Right ventricle myocardium inferior (tissue), 1 donor: ENCODE data around the gene MIA. TPM values are rescaled to one million over a fixed set of nuclear protein-coding genes. Genes with fewer than 3 reads are reported as not detected.
"Not testable (repeated sequence)": the region's sequence is repeated elsewhere in the genome, so short reads cannot be mapped to it uniquely, and the experiment has no call there.

Experiments
- ATAC-seq: fragments of 200-7000 bp; cut with Tn5 transposase; one replicate; pipeline ENCODE4 v1.9.1; 2020; ENCODE audit warnings: mild to moderate bottlenecking, moderate library complexity
- DNase-seq: peaks from one replicate; pipeline ENCODE4 v3.0.0; 2021; ENCODE audit errors: missing footprints
- intact Hi-C: fragments of 100-400 bp; cut with DNase I; formaldehyde crosslinking; loops from one replicate; pipeline ENCODE4 v1.11.0; 2022
- total RNA-seq: library from RNA; stranded (reverse); fragmentation: NEBNext Ultra II Directional; extraction: Animal tissue kit (Norgen Biotek cat#: 25700); gene quantifications from one replicate; pipeline ENCODE4 v1.2.1, GENCODE V29; 2021
- donor health status: DM: no; HTN: yes; CAD: no; lungs with severe emphysema.

Gene MIA
- total RNA-seq, 1 donor from 2014 or later = not detected

DNA sequence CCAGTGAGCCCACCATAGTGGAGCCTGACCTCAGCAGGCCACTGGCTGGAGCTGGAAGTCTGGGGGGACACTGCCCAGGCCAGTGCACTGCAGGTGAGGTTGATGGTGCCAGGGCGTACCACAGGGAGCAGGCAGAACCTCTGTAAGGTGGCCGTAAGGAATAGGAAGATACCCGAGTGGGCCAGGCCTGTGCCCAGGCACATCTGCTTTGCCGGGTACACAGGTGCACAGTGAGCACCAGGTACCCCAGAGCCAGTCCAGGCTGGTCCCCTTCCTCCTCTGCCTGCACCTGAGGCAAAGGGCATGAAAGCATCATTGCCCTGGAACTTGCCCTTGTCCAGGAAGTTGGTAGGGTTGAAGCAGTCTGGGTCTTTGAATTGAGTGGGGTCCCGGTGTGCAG lies 33.2 kb downstream of the MIA start:
- intact Hi-C loops = loop anchor here (5.0 kb wide), 1 partner anchor 146 kb away; no protein-coding TSS in a partner anchor
- DNase-seq (no peak), ATAC-seq (no peak)

GRCh38 chr19:40809358-40810086 lies 34.2 kb downstream of the MIA start:
- no peak for ATAC-seq
- intact Hi-C loops = loop anchor here (5.0 to 10.0 kb wide), 2 partner anchors 147 to 325 kb away; no protein-coding TSS in a partner anchor

GRCh38 chr19:40810160-40810559 lies 34.8 kb downstream of the MIA start:
- DNase-seq (no peak), ATAC-seq (no peak)
- intact Hi-C loops = loop anchor here (10.0 kb wide), 1 partner anchor 325 kb away; no protein-coding TSS in a partner anchor

More at GRCh38 chr19:40809358-40810086, 34.2 kb downstream of the MIA start:
- DNase-seq = no peak

- ATAC-seq (peak; percentile 92), DNase-seq (peak; percentile 93)
- intact Hi-C loops = loop anchor here (10.0 kb wide), 1 partner anchor 324 kb away; no protein-coding TSS in a partner anchor
Observed at GRCh38 chr19:40810649-40811408, 35.5 kb downstream of the MIA start.

GRCh38 chr19:40811478-40812341 lies 36.4 kb downstream of the MIA start:
- ATAC-seq (no peak), DNase-seq (no peak)
- intact Hi-C loops = loop anchor here (10.0 kb wide), 1 partner anchor 323 kb away; no protein-coding TSS in a partner anchor

- intact Hi-C loops = loop anchor here (10.0 kb wide), 1 partner anchor 322 kb away; no protein-coding TSS in a partner anchor
- DNase-seq, ATAC-seq: not testable (repeated sequence)
Observed at GRCh38 chr19:40812571-40812970, 37.2 kb downstream of the MIA start.

DNA sequence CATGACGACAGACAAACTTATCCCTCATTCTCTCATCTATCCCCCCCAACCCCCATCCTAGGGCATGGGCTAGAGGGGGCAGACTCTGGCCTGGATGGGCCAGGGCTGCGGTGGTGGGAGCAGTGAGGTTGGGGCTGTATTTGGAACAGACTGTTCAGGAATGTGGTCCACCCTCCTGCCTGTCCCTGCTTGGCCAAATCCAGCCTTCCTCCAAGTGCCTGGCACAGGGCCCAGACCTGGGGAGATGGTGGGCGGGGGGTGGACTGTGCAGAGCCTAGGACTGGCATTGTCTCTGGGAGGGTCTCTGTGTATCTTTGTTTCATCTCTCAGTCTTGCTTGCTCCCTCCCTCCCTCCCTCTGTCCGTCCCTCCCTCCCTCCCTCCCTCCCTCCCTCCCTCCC lies 37.9 kb downstream of the MIA start:
- intact Hi-C loops = loop anchor here (10.0 kb wide), 1 partner anchor 322 kb away; no protein-coding TSS in a partner anchor
- DNase-seq (no peak), ATAC-seq (no peak)

- ATAC-seq (no peak), DNase-seq (no peak)
- intact Hi-C loops = loop anchor here (10.0 kb wide), 1 partner anchor 320 kb away; no protein-coding TSS in a partner anchor
Observed at GRCh38 chr19:40815223-40815622, 39.9 kb downstream of the MIA start.

DNA sequence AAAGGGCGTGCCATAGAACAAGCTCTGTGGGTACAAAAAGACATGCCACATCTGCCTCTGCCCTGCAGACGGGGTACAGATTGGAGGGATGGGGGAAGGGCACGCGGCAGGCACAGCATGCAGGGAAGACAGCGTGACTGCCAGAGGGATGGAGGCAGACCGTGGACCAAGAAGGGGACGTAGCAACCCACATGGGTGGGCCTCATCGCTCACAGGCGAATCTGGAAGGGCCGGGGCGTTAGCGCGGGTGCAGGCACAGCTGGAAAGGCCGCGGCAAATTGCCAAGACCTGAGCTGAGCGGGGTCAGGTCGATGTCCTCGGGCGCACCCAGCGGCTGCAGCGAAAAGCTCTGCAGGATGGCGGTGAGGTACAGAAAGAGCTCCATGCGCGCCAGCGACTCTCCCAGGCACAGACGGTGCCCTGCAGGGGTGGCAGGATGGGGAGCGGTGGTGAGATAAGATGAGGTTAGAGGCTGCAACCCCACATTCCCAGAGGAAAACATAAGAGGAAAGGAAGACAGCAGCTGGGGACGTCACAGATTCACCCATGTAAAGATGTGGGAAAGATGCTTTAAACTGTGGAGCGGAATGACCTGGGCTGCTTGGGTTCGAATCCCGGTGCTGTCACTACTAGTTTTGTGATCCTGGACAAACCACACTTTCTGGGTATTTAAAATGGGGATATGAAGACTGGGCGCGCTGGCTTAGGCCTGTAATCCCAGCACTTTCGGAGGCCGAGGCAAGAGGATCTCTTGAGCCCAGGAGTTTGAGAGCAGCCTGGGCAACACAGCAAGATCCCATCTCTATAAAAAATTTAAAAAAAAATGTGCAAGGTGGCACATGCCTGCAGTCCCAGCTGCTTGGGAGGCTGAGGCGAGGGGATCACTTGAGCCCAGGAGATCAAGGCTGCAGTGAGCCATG lies 43.4 kb downstream of the MIA start:
- intact Hi-C loops = loop anchor here (2.0 to 10.0 kb wide), 2 partner anchors 68 to 316 kb away; partner anchors contain the start of genes ACTMAP and SNRPA
- ATAC-seq (peak; percentile 86), DNase-seq (peak; percentile 88)

DNA sequence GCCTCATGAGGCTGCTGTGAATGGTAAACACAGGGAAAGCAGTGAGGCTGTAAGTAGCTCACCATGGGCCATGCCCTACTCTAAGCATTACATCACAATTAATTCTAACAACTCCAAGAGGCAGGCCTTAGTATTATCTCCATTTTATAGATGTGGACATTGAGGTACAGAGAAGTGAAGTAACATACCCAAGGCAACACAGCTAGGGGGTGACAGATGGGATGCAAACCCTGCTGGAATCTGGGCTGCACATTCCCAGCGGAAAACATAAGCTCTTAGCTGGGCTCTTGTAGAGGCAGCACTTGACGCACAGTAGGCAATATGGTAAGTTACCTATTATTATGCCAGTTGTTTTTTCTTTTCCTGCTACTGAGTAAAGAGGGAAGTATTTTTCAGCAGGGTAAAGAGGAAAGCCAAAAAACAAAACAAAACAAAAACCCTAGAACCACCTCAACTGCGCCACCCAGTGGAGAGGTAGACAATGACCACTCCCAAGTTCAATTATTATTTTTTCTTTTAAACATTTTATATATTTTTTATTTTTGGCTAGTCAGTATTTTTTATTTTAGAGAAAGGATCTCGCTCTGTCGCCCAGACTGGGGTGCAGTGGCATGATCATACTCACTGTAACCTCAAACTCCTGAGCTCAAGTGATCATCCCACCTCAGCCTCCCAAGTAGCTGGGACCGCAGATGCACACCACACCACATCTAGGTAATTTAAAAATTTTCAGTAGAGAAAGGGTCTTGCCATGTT lies 44.3 kb downstream of the MIA start:
- ATAC-seq = peak; percentile 15
- DNase-seq = peak; percentile 74
- intact Hi-C loops = loop anchor here (2.0 to 10.0 kb wide), 2 partner anchors 69 to 315 kb away; partner anchors contain the start of genes ACTMAP and SNRPA

DNA sequence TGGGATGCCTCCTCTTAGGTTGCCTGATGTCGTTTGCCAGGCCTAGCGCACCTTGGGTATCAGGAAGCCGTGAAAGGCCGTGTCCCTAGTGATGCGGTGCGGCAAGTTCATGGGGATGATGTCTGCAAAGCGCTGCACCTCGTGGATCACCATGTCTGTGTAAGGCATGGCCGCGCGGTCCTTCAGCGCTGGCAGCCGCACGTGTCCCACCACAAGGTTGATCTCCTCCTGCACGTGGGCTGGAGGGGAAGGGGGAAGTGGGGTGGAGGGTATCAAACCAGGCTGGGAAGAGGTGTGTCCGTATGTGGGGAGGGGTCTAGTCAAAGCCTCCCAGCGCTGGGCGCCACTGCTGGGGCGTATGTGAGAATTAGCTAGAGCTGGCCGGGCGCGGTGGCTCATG lies 46.8 kb downstream of the MIA start:
- intact Hi-C loops = no loop called here
- no peak for DNase-seq
- no peak for ATAC-seq

DNA sequence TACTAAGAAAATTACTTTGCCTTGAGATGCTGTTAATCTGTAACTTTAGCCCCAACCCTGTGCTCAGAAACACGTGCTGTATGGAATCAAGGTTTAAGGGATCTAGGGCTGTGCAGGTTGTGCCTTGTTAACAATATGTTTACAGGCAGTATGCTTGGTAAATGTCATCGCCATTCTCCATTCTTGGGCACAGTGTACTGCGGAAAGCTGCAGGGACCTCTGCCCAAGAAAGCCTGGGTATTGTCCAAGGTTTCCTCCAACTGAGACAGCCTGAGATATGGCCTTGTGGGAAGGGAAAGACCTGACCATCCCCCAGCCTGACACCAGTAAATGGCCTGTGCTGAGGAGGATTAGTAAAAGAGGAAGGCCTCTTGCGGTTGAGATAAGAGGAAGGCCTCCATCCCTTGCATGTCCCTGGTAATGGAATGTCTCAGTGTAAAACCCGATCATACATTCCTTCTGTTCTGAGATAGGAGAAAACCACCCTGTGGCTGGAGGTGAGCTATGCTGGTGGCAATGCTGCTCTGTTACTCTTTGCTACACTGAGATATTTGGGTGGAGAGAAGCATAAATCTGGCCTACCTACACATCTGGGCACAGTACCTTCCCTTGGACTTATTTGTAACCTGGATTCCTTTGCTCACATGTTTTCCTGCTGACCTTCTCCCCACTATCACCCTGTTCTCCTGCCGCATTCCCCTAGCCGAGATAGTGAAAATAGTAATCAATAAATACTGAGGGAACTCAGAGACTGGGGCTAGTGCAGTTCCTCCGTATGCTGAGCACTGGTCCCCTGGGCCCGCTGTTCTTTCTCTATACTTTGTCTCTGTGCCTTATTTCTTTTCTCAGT lies 47.6 kb downstream of the MIA start:
- DNase-seq, ATAC-seq, intact Hi-C loops: not testable (repeated sequence)

GRCh38 chr19:40824916-40825315 lies 49.6 kb downstream of the MIA start:
- DNase-seq, intact Hi-C loops, ATAC-seq: not testable (repeated sequence)

GRCh38 chr19:40825460-40826095 lies 50.3 kb downstream of the MIA start:
- DNase-seq, ATAC-seq, intact Hi-C loops: not testable (repeated sequence)

- ATAC-seq, intact Hi-C loops: not testable (repeated sequence)
Observed at GRCh38 chr19:40826312-40826698, 51.0 kb downstream of the MIA start.

More at GRCh38 chr19:40826312-40826698, 51.0 kb downstream of the MIA start:
- DNase-seq = not testable (repeated sequence)
